ENCODE results near the gene INTS1.
"Not testable (repeated sequence)": the region's sequence is repeated elsewhere in the genome, so short reads cannot be mapped to it uniquely, and the experiment has no call there.

The INTS1 gene

GRCh38 chr7:1447551-1448244 lies 56.5 kb downstream of the INTS1 start:
- no peak overlapping the region for H3K27ac ChIP-seq (ENCODE audit: insufficient read depth, low read length, poor library complexity, severe bottlenecking)
- no peaks in the 10 kb centered on the region for H3K27me3 ChIP-seq (replicated peaks; ENCODE audit: control insufficient read depth, insufficient read depth, low read length, poor library complexity, severe bottlenecking)
- no peak overlapping the region for H3K4me3 ChIP-seq (ENCODE audit: insufficient read depth, low read depth, low read length, poor library complexity, severe bottlenecking)
- H3K9me3 ChIP-seq (ENCODE audit: control insufficient read depth, low read length): no peaks in the 10 kb centered on the region
- DNase-seq: no peak
- no peaks in the 10 kb centered on the region for H3K36me3 ChIP-seq (ENCODE audit: control insufficient read depth, insufficient read depth, low read length)
- no peaks in the 10 kb centered on the region for H3K4me1 ChIP-seq (ENCODE audit: control insufficient read depth, insufficient read depth, low read length, poor library complexity, severe bottlenecking)

- DNase-seq: no peak
- Histone ChIP-seq H3K4me3 (ENCODE audit: insufficient read depth, low read depth, low read length, poor library complexity, severe bottlenecking) (no peak overlapping the region), H3K4me1 (ENCODE audit: control insufficient read depth, insufficient read depth, low read length, poor library complexity, severe bottlenecking) (no peaks in the 10 kb centered on the region), H3K9me3 (ENCODE audit: control insufficient read depth, low read length) (no peaks in the 10 kb centered on the region), H3K36me3 (ENCODE audit: control insufficient read depth, insufficient read depth, low read length) (no peaks in the 10 kb centered on the region), H3K27me3 (replicated peaks; ENCODE audit: control insufficient read depth, insufficient read depth, low read length, poor library complexity, severe bottlenecking) (no peaks in the 10 kb centered on the region), H3K27ac (ENCODE audit: insufficient read depth, low read length, poor library complexity, severe bottlenecking) (no peak overlapping the region)
Observed at GRCh38 chr7:1447112-1447511, 57.1 kb downstream of the INTS1 start.

- no peaks in the 10 kb centered on the region for H3K9me3 ChIP-seq (ENCODE audit: control insufficient read depth, low read length)
- no peak for DNase-seq
- H3K27me3 ChIP-seq (replicated peaks; ENCODE audit: control insufficient read depth, insufficient read depth, low read length, poor library complexity, severe bottlenecking): no peaks in the 10 kb centered on the region
- H3K4me3 ChIP-seq (ENCODE audit: insufficient read depth, low read depth, low read length, poor library complexity, severe bottlenecking): no peak overlapping the region
- no peaks in the 10 kb centered on the region for H3K36me3 ChIP-seq (ENCODE audit: control insufficient read depth, insufficient read depth, low read length)
- H3K27ac ChIP-seq (ENCODE audit: insufficient read depth, low read length, poor library complexity, severe bottlenecking): no peak overlapping the region
- H3K4me1 ChIP-seq (ENCODE audit: control insufficient read depth, insufficient read depth, low read length, poor library complexity, severe bottlenecking): no peaks in the 10 kb centered on the region
Observed at GRCh38 chr7:1446620-1447032, 57.6 kb downstream of the INTS1 start.

GRCh38 chr7:1446026-1446425 lies 58.2 kb downstream of the INTS1 start:
- H3K9me3 ChIP-seq (ENCODE audit: control insufficient read depth, low read length); DNase-seq; H3K27me3 ChIP-seq (replicated peaks; ENCODE audit: control insufficient read depth, insufficient read depth, low read length, poor library complexity, severe bottlenecking); H3K4me3 ChIP-seq (ENCODE audit: insufficient read depth, low read depth, low read length, poor library complexity, severe bottlenecking); H3K27ac ChIP-seq (ENCODE audit: insufficient read depth, low read length, poor library complexity, severe bottlenecking); H3K4me1 ChIP-seq (ENCODE audit: control insufficient read depth, insufficient read depth, low read length, poor library complexity, severe bottlenecking); H3K36me3 ChIP-seq (ENCODE audit: control insufficient read depth, insufficient read depth, low read length): not testable (repeated sequence)

GRCh38 chr7:1445341-1445740 lies 58.8 kb downstream of the INTS1 start:
- no peak for DNase-seq
- Histone ChIP-seq H3K4me1 (ENCODE audit: control insufficient read depth, insufficient read depth, low read length, poor library complexity, severe bottlenecking) (no peaks in the 10 kb centered on the region), H3K27me3 (replicated peaks; ENCODE audit: control insufficient read depth, insufficient read depth, low read length, poor library complexity, severe bottlenecking) (no peaks in the 10 kb centered on the region), H3K27ac (ENCODE audit: insufficient read depth, low read length, poor library complexity, severe bottlenecking) (no peak overlapping the region), H3K9me3 (ENCODE audit: control insufficient read depth, low read length) (no peaks in the 10 kb centered on the region), H3K36me3 (ENCODE audit: control insufficient read depth, insufficient read depth, low read length) (no peaks in the 10 kb centered on the region), H3K4me3 (ENCODE audit: insufficient read depth, low read depth, low read length, poor library complexity, severe bottlenecking) (no peak overlapping the region)

GRCh38 chr7:1444925-1445322 lies 59.3 kb downstream of the INTS1 start:
- DNase-seq: no peak
- no peak overlapping the region for H3K4me3 ChIP-seq (ENCODE audit: insufficient read depth, low read depth, low read length, poor library complexity, severe bottlenecking)
- no peak overlapping the region for H3K27ac ChIP-seq (ENCODE audit: insufficient read depth, low read length, poor library complexity, severe bottlenecking)
- H3K27me3 ChIP-seq (replicated peaks; ENCODE audit: control insufficient read depth, insufficient read depth, low read length, poor library complexity, severe bottlenecking): no peaks in the 10 kb centered on the region
- H3K36me3 ChIP-seq (ENCODE audit: control insufficient read depth, insufficient read depth, low read length): no peaks in the 10 kb centered on the region
- no peaks in the 10 kb centered on the region for H3K4me1 ChIP-seq (ENCODE audit: control insufficient read depth, insufficient read depth, low read length, poor library complexity, severe bottlenecking)
- no peaks in the 10 kb centered on the region for H3K9me3 ChIP-seq (ENCODE audit: control insufficient read depth, low read length)

- Histone ChIP-seq H3K4me3 (ENCODE audit: insufficient read depth, low read depth, low read length, poor library complexity, severe bottlenecking) (no peak overlapping the region), H3K9me3 (ENCODE audit: control insufficient read depth, low read length) (no peaks in the 10 kb centered on the region), H3K27me3 (replicated peaks; ENCODE audit: control insufficient read depth, insufficient read depth, low read length, poor library complexity, severe bottlenecking) (no peaks in the 10 kb centered on the region), H3K4me1 (ENCODE audit: control insufficient read depth, insufficient read depth, low read length, poor library complexity, severe bottlenecking) (no peaks in the 10 kb centered on the region), H3K36me3 (ENCODE audit: control insufficient read depth, insufficient read depth, low read length) (no peaks in the 10 kb centered on the region), H3K27ac (ENCODE audit: insufficient read depth, low read length, poor library complexity, severe bottlenecking) (no peak overlapping the region)
- DNase-seq: no peak
Observed at GRCh38 chr7:1444214-1444924, 59.8 kb downstream of the INTS1 start.

GRCh38 chr7:1443587-1444200 lies 60.5 kb downstream of the INTS1 start:
- H3K27ac ChIP-seq (ENCODE audit: insufficient read depth, low read length, poor library complexity, severe bottlenecking); H3K4me3 ChIP-seq (ENCODE audit: insufficient read depth, low read depth, low read length, poor library complexity, severe bottlenecking); H3K36me3 ChIP-seq (ENCODE audit: control insufficient read depth, insufficient read depth, low read length); H3K27me3 ChIP-seq (replicated peaks; ENCODE audit: control insufficient read depth, insufficient read depth, low read length, poor library complexity, severe bottlenecking); DNase-seq; H3K4me1 ChIP-seq (ENCODE audit: control insufficient read depth, insufficient read depth, low read length, poor library complexity, severe bottlenecking); H3K9me3 ChIP-seq (ENCODE audit: control insufficient read depth, low read length): not testable (repeated sequence)

GRCh38 chr7:1442355-1443124 lies 61.6 kb downstream of the INTS1 start:
- H3K36me3 ChIP-seq (ENCODE audit: control insufficient read depth, insufficient read depth, low read length): no peaks in the 10 kb centered on the region
- H3K9me3 ChIP-seq (ENCODE audit: control insufficient read depth, low read length): no peaks in the 10 kb centered on the region
- H3K27ac ChIP-seq (ENCODE audit: insufficient read depth, low read length, poor library complexity, severe bottlenecking): no peak overlapping the region
- no peaks in the 10 kb centered on the region for H3K4me1 ChIP-seq (ENCODE audit: control insufficient read depth, insufficient read depth, low read length, poor library complexity, severe bottlenecking)
- DNase-seq: no peak
- H3K4me3 ChIP-seq (ENCODE audit: insufficient read depth, low read depth, low read length, poor library complexity, severe bottlenecking): no peak overlapping the region
- H3K27me3 ChIP-seq (replicated peaks; ENCODE audit: control insufficient read depth, insufficient read depth, low read length, poor library complexity, severe bottlenecking): no peaks in the 10 kb centered on the region
